GM21529 (cell line): ENCODE measurements around the gene CDK18.

Source experiments
- ATAC-seq: cut with Tn5 transposase; IDR thresholded peaks from one replicate; pipeline ENCODE4 v1.9.1; 2021; ENCODE audit not compliant: unreplicated experiment

CDK18 gene

GRCh38 chr1:205568135-205568468, 63.6 kb downstream of the CDK18 start:
- ATAC-seq, result no peak

- ATAC-seq, result no peak
Measured at GRCh38 chr1:205568469-205569361, 64.2 kb downstream of the CDK18 start.

DNA sequence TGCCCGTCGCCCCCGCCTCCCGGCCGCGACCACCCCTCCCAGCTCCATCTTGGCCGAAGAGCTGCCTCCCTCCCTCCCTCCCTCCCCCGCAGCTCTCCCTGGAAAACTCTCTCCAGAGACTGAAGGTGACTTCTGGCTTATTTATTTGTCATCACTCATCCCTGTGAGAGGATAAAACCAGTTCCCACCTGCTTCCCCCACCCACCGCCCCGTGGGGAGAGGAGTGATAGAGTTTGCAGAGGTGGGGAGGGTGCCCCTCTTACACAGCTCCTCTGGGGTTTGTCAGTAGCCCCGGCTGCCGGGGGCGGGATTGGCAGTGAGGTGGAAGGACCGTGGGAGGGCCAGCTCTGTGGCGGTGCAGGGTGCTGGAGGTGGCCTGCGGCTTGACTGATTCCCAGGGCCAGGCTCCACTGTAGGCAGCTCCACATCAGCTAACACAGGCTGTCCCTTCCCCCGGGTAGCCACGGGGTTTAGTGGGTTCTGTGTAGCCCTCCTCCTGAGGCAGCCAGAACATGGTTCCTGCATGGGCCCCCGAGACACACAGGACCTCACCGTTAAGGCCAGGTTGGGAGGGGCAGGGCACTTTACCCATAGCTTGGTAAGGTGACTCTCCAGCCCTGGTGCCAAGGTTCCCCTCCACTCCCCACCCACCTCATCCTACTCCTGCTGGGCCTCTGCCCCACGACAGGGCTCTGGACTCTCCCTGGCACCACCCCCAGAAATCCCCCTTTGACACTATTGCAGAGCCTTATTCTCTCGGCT, 65.1 kb downstream of the CDK18 start:
- no peak for ATAC-seq

- ATAC-seq, result no peak
Measured at GRCh38 chr1:205570173-205570501, 65.7 kb downstream of the CDK18 start.

DNA sequence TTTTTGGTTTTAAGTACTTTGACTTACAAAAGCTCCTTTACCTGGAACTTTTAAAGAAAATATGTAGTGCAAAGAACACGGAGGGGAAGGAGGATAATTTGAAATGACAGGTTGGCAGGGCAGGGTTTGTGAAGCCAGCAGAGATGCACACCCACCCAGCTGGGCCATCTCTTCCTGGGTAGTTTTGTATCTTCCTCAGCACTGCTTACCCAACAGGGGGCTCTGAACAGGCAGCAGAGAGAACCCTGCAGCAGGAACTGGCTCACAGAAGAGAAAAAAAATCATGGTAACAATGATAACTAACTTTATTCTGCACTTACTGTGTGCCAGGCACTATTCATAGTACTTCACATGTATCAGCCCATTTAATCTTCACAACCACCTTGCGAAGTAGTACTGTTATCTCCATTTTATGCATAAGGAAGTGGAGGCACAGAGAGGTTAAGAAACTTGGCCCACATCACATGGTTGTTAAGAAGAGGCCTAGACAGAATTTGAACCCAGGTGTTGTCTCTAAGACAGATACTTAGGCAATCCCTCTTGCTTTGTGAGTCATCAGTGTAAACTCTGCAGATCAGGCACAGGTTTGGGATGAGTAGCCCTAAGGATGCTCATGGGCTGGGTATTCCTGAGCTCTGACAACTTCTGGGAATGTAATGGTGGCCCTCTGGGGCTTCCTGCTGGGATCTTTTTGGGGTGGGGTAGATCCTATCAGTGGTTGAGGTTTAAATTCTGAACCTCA, 66.5 kb downstream of the CDK18 start:
- no peak for ATAC-seq

GRCh38 chr1:205571747-205572146, 67.3 kb downstream of the CDK18 start:
- ATAC-seq, result no peak

DNA sequence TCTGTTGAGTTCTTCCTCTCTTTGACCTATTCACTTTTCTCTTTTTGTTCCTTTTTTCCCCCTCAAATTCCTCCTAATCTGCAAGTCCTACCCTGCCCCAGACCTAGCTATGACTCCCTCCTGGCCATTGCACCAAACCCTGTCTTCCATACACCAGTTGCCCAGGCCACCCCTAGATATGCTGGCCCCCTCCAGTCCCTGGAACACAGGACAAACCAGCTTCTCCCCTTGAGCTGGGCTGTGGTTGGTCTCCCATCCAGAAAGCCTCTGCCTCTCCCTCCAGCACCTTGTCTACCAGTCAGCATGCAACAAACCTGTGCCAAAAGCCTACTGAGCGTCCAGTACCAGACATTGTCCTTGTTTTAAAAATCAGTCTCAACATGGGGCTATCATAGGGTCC, 68.0 kb downstream of the CDK18 start:
- no peak for ATAC-seq

- no peak for ATAC-seq
Measured at GRCh38 chr1:205575294-205575885, 70.9 kb downstream of the CDK18 start.

GRCh38 chr1:205576011-205576410, 71.5 kb downstream of the CDK18 start:
- no peak for ATAC-seq

DNA sequence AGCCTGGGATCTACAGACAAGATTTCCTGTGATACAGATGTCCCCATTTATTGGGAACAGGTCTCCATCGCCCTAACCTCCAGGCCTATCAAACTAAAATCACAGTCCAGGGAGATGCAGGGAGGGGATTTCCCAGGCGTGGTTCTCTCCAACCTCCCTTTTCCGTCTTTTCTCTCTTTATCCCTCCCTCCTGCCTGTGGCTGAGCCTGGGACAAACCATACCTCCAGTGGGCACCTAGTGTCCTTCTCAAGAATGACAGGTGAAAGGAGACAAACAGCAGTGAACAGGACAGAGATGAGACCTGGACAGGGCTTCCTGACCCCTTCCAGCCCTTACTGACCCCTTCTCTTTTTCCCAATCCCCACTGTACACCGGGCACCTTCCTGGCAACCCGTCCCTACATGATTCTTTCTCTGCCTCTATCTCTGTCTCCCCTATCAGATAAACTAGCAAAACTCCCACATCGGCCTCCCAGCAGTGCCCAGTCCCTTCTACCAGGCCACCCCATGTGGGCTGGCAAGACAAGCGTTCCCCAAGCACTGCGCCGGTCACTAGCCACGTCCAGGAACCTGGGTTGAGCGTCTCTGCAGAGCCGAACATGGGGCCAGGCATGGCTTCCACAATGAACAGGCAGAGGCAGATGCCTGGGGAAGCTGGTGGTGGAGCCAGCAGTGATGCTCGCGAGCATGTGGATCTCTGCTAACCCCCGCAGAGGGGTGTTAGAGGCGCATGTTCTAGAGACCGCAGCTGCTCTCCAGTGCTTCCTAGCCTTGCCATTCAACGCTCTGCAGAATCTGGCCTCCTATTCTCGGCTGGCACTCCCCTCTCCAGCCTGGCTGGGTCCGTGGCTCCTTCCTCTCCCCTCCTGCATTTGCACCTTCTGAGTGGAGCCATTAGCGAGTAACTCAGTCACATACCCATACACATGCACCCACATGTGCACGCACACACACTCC, 72.6 kb downstream of the CDK18 start:
- no peak for ATAC-seq

DNA sequence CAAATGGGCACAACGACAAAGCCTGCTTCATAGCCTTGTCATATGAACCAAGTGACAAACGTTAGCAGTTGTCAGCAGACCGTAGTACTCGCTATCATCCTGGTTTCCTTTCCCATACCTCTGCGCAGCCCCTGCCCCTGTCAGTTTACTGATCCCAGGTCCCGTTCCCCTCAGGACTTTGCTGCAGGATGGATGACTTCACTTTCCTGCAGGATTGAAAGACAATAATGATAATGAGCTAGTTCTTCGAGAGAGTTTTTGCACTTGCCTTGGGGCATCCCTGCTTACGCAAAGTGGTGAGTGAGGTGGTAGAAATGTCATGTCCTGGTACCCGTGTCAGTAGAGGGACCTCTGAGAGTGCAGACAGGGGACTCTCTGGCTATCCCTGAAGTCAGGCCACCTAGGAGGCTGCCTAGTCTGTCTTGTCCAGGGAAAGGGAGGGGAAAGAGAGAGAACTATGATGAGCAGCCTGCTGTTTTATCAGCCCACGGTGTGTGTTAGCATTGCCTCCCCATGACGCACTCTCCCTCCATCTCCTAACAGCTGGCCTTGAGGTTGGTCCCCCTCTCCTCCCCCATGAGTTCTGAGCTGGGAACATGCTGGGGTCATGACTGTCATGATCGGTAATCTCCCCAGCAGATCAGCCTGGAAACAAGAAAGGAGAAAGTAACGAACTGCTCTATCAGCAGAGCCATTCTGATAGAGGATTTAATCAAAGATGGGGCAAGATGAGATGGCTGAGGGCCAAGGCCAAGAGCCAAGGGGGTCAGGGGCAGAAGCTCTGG, 73.6 kb downstream of the CDK18 start:
- no peak for ATAC-seq

DNA sequence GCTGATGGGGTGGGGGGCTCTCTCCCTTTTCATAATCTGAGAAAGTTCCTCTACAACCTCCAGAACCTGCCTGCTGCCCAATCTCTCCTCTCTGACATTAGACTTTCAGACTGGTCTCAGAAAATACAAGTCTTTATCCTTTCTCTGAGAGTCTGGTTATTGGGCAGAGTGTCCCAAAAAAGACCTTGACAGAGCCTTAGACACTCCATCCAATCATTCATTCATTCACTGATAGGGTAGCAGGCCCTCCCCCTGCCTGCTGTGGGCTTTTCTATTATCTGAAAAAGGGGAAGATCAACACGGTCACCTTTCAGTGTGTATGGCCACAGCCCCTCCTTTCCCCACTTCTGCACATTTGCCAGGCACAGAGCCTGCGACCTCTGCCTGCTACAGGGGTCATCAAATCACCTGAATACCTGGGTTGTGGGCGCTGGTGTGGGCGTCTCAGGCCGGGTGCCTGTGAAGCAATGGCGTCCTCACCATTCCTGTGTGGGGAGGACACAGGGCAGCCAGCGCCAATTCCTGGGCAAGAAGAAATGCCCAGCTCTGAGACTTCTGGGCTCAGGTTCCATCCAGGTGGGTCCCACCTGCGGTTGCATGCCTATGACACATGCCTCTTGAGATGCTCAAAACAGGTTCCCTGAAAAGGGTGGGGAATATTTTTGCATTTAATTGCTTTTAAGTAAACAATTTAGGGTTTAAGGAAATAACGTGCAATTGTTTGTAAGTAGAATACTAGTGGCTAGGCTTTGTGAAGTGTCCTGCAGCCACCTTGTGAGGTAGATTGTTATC, 74.5 kb downstream of the CDK18 start:
- ATAC-seq, result no peak

DNA sequence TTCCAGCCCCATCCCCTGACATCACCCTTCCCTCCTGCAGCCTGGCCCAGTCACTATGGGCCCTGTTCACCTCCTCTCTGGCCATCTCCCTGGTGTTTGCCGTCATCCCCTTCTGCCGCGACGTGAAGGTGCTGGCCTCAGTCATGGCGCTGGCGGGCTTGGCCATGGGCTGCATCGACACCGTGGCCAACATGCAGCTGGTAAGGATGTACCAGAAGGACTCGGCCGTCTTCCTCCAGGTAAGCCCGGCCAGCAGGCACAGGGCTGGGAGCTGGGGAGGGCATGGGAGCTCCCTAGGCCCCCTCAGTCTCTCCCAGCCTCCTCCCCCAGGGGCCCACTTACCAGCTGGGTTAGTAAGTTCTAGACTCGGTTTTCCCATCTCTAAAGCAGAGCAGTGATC, 75.2 kb downstream of the CDK18 start:
- no peak for ATAC-seq

DNA sequence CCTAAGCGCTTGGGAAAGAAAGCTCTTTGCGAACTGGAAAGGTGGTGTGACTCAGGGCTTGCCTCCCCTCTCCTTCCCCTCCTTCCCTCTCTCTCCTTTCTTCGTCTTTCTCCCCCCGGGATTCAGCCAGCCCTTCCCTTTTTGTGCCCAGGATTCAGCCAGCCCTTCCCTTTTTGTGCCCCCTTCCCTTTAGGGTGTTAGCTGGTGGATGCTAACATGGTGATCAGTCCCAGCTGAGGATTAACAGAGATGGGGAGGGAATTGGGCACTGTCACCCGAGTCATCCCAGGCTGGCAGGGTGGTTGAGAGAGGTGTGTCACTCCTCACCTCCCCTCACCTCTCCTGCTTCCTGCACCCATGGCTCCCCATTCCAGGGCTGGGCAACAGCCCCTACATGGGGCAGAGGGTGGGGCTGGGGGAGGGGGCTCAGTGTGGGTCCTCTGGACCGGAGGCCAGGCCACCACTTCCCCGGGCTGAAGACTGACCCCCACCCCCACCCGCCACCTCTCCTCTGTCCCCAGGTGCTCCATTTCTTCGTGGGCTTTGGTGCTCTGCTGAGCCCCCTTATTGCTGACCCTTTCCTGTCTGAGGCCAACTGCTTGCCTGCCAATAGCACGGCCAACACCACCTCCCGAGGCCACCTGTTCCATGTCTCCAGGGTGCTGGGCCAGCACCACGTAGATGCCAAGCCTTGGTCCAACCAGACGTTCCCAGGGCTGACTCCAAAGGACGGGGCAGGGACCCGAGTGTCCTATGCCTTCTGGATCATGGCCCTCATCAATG, 75.9 kb downstream of the CDK18 start:
- ATAC-seq, result no peak

DNA sequence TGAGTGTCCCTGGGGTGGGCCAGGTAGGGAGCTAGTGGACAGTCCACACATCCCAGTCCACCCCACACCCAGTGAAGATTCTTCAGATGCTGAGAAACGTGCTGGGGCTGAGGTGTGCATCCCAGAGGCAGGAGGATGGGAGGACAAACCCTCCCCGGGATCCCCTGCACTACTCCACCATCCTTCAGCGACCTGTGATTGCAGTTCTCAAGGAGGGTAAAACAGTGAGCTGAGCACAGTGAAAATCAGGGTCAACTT, 76.4 kb downstream of the CDK18 start:
- ATAC-seq, result no peak

- ATAC-seq, result no peak
Measured at GRCh38 chr1:205581321-205581980, 77.0 kb downstream of the CDK18 start.

DNA sequence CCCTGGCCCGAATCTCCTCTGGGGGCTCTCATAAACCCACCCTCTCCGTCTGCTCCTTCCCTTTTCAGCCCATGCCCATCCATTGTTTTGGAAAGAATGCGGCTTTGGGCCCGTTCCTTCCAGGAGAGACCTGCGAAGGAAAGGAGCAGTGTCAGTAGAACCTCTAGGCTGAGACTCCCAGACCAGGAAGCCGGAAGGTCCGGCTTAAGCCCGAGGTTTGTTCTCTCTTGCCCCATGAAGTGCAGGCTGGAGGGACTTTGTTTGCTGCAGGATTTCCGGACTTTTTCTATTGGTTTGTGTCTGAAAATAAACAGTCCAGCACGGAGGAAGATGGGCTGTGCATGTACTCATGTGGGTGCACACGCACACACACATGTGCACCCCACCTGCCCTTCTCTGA, 77.6 kb downstream of the CDK18 start:
- no peak for ATAC-seq
